ENCODE data around the gene HOXC10.

DNA sequence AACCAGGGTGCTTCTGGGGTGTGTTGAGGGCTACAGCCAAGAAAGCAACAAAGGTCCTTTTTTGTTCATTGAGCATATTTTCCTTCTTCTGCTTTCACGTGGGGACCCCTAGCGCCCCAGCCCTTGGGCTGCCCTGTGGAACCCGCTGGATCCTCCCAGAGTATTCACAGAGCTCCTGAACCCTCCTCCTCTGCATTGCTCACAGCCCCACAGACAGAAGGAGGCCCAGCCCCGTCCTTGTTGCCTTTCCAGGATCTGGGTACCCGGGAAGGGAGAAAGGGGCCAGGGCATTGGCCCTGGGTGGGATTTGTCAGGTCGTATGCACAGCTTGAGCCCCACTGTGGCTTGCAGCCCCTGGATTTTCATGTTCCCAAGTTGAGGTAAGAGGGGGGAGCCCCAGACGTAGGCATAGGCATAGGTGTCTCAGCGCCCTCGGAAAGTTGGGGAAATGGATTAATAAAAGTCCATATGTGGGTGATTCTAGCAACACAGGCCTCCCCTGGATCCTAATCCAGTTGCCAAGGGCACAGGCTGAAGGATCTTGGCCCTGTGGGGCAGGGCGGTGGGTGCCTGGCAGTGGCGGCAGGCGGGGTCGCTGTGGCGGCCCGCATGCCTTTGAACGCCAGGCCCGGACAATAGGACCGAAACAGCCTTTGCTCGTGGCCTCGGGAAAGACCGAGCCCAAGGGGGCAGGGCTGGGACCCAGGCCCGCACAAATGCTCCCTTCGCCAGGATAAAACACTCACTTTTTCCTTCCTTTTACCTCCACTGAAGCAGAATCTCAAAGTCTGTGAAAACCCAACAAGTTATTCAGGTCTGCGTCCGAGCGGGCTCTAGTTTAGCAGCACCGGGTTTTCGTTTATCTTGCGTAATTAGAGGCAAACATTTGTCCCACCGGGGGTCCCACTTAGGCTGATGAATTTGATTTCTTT is 3.0 kb upstream of the HOXC10 start:
- TF ChIP-seq, protein P1, sequence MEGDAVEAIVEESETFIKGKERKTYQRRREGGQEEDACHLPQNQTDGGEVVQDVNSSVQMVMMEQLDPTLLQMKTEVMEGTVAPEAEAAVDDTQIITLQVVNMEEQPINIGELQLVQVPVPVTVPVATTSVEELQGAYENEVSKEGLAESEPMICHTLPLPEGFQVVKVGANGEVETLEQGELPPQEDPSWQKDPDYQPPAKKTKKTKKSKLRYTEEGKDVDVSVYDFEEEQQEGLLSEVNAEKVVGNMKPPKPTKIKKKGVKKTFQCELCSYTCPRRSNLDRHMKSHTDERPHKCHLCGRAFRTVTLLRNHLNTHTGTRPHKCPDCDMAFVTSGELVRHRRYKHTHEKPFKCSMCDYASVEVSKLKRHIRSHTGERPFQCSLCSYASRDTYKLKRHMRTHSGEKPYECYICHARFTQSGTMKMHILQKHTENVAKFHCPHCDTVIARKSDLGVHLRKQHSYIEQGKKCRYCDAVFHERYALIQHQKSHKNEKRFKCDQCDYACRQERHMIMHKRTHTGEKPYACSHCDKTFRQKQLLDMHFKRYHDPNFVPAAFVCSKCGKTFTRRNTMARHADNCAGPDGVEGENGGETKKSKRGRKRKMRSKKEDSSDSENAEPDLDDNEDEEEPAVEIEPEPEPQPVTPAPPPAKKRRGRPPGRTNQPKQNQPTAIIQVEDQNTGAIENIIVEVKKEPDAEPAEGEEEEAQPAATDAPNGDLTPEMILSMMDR (IDR thresholded peaks at IDR 0.05), result no peak
- TF ChIP-seq POLR2A (IDR thresholded peaks at IDR 0.05), result no peak

Measured in ovary (tissue), 3 donors.